Suppressor macrophage (primary cell): Measurements from ENCODE around the gene MOB3B.
A peak's percentile ranks its signal among the peaks of the same experiment; 100 is the strongest.
"Not testable (repeated sequence)": the region's sequence is repeated elsewhere in the genome, so short reads cannot be mapped to it uniquely, and the experiment has no call there.

Experiments used
- DNase-seq, 4 experiments: peaks; one replicate each; pipeline ENCODE4 v3.0.0-alpha.2; 2020 to 2022

Gene MOB3B

DNA sequence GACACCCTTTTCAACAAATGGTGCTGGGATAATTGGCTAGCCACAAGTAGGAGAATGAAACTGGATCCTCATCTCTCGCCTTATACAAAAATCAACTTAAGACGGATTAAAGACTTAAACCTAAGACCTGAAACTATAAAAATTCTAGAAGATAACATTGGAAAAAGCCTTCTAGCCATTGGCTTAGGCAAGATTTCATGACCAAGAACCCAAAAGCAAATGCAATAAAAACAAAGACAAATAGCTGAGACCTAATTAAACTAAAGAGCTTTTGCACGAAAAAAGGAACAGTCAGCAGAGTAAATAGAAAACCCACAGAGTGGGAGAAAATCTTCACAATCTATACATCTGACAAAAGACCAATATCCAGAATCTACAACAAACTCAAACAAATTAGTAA, 110.1 kb downstream of the MOB3B start:
- DNase-seq = not testable (repeated sequence)

DNA sequence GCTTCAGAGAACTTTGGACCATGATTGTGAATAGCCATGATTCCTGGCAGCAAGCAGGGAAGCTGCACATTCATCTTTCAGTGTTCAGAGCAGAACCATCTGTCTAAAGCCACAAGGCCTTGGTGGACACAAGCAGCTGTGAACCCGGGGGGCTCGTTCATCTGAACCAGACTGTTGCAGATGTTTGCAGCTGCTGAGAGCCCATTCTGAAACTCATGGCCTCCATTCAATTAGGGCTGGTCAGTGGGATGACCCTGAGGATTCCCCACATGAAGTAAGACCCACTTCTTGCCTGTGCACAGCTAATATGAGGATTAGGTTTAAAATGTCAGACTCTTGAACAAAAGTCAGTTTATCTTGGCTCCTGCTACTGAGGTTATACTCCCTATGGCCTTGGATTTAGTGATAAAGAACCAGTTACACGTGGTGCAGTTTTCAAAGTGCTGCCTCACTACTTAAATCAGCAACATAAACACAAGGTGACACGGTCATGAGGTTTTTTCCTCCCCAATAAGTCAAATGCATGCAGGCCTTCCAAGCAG, 115.3 kb downstream of the MOB3B start:
- no peak for DNase-seq

DNA sequence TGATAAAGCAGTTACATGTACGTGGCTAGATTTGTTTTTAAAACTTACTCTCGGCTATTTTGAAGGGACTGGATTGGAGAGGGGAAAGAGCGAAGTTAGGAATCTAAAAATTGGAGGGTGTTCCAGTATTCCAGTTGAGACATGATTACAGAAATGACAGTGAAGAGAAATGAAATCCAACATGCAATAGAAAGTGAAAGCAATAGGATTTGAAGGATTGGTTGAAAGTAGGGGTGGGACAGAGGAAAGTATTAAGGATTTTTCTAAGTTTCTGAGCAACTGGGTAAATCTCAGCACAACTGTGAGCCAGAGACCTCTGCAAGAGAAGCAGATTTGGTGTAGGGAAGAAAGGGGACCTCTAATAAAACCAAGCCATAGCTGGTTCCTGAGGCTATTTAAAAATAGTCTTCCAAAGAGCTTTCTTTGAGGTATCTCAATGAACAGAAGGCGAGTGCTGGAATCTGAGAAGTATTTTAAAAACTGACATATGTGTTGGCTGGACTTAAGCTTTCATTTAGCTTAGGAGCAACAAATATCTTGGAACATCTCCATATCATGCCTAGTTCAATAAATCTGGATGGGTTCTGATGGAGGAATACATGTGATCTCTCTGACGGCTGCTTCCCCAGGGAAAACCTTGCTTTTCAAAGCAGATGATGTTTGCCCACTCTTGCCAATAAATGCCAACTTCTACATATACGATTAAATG, 115.9 kb downstream of the MOB3B start:
- no peak for DNase-seq

DNA sequence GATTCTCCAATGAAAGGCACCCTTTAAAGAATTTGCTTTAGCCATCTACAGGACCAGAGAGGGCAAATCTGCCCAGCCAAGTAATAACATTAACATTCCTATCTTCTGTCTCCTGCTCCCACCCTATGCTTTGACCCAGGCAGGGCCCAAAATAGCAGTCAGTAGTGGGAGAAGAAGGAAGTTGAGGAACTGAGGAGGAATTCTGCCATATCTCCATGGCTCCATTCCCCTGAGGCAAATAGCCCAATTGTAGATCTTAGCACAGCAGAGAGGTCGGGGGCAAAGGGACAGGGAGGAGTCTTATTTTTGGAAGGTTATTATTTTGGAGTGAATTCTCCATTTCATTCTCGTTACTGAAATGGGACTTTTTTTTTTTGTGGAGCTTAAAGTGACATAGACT, 116.7 kb downstream of the MOB3B start:
- DNase-seq = no peak

DNA sequence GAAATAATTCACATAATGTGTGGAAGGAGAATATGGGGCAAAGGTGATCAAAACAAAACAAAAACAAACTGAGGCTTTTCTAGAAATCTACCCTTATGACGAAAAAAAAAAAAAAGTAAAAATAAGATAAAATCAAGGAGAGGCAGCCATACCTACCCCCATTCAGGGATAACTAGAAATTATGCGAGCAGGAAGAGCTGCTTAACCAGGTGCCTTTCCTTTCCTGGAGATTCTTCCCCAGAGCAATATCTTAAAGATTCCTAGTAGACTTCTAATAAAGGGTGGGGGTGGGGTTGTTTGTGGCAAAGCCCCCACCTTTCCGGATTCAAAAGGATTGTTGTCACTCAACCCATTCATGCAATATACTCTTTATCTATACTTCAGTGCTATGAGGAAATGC, 117.5 kb downstream of the MOB3B start:
- DNase-seq = no peak

DNA sequence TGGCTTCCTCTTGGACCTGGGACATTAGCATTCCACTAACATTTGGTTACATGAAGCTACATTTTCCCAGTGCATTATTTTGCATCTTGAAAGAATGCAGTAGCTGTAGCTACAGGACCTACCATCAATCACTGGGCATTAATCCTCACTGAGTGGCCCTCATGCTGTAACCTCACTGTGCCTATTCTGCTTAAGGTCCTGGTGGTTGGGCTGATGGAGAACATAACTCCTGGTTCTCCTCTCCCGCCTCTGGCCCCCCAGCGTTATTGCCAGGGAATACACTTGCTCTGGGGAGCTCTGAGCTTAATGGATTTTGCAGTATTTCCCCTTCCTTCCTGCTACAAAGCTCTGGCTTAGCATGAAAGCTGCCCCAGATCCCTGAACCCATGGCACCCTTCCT, 121.1 kb downstream of the MOB3B start:
- DNase-seq = no peak

DNA sequence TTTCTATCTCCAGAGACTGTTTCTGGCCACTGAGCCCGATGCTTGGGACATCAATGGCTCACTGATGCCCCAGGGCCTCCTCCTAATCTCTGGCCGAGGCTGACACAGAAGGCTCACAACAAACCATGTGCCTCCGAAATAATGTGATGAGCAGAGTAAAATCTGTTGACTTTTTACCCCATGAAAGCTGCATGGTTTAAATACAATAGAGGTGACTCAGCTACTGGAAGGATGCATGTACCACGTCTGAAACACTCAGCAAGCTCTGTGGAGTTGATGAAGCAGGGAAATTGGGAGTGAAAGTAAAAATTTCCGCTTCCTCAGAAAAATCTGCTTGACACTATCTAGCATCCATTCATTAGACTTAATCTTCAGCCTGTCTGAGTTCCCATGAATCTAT, 121.6 kb downstream of the MOB3B start:
- DNase-seq = peak in 1 of 4 experiments; percentile 6

DNA sequence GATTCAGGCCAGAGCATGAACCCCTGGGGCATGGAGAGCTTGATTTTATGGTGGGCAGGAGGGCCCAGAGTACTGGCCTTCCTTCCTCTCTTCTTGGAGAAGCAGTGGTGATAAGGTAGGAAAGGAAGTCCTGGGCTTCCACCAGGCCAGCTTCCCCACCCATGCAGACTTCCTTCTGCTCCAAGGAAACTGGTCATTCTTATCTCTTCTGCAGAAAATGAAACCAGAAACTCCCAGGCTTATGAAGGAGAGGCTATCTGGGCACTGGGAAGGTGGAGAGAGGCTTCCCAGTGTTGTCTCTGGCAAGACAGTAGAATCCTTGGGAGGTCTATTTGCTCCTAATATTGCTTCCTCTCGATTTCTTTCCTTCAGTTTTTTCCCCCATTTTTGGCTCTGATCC, 122.1 kb downstream of the MOB3B start:
- peak in 1 of 4 experiments; percentile 9 for DNase-seq

DNA sequence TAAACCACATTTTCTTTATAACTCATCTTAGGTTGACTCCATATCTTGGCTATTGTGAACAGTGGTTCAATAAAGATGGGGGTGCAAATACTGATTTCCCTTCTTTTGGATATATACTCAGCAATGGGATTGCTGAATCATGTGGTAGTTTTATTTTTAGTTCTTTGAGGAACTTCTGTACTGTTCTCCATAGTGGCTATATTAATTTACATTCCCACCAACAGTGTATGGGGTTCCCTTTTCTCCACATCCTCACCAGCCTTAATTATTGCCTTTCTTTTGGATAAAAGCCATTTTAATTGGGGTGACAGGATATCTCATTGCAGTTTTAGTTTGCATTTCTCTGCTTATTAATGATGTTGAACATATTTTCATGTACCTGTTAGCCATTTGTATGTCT, 125.0 kb downstream of the MOB3B start:
- DNase-seq = peak in 3 of 4 experiments; percentile 8 to 58 (median 49)

DNA sequence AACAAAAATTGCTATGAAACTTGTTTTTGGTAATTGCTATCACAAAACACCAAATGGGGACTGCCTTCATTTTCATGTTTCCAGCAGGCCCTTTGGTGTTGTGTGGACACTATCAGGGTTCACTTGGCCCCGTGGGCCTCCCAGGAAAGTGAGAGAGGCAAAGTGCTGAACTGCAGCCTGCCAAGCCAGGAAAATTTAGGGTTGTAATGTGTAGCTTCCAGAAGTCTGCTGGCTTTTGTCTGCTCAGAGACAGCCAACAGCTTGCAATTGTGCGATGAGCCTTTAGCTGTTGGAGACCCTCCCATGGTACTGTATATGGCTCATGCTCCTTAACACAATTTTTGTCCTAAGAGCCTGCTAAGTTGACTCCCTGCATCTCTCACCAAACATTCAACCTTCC, 127.0 kb downstream of the MOB3B start:
- no peak for DNase-seq

DNA sequence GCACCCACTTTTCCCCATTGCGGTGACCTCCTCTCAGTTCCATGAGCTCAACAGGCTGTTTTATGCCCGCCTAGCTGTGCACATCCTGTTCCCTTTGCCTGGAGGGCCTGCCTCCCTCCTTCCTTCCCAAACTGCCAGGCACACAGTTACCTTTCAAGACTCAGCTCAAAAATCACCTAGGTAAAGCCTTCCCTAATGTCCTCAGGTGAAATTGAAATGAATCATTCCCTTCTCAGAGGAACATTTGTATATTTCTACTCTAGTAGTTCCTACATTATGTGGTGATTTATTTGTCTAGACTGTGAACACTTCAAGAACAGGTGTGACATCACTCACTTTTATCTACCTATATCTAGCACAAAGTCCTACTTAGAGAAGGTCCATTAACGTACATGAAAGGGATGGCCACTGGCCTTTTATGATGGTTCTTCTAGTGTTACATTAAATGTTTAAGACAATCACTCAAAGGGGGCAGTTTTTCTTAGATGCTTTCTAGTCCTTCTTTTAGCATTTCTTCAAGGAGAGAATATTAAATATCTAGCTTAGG, 129.2 kb downstream of the MOB3B start:
- no peak for DNase-seq

DNA sequence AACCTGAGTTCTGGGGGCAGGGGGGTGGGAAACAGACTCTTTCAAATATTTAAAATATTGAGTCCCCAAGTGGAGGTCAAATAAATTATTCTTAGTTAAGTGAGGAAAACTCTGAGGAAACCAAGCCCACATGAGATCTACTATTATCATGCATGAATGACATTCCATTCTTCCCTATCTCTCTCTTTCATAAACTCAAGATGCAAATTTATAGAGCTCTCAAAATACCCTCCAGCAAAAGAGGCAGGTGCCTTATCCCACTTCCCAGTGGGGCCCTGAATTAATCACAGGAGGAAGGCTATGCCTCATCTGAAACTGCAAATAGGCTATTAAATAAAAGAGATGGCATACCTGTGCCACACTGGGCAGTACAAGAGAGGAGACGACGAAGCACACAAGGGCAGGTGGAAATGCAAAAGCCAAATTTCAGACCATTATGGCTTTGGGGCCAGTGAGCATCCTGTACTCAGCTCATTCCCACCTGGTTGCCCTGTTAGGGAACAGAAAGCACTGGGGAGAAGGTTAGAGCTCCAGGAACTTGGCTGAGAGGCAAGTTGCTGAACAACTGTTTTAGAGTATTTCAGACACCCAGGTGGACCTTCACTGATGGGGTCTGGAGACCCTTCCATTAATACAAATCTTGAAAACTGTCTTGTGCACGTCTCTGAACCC, 130.5 kb downstream of the MOB3B start:
- no peak for DNase-seq

DNA sequence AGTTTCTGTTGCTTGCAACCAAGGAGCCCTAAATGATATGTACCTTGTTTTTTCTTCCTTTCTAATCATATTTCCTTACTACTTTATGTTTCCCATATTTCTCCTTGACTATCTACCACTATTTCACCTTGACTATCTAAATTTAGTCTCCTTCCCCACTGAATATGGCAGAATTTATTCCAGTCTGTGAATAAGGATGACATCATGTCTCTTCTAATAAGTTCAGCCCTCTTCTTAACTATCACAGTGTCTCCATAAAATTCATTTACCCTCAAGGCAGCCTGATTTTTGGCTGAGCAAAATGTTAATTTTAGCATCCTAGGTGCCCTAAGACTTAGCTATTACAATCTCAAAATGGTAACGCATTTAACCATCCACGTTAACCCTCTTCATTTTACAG, 133.1 kb downstream of the MOB3B start:
- DNase-seq = no peak

DNA sequence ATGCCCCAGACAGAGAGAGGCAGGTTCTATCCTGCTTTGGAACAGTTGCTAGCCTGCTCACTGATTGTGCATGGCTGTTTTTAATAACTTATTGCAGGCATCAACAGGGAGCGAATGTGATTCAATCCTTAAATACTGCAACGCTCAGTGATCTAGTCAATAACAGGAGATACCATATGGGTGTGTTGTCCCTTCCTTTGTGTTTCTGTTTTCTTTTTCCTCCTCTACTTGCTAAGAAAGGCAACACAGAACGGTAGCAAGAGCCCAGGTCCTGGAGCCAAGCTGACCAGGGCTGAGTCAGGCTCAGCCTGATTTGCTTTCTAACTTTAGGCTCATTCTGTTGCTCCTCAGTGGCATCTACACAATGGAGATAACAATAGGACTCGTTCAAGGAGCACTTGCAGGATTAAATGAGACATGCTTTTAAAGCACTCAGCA, 134.1 kb downstream of the MOB3B start:
- DNase-seq = no peak

DNA sequence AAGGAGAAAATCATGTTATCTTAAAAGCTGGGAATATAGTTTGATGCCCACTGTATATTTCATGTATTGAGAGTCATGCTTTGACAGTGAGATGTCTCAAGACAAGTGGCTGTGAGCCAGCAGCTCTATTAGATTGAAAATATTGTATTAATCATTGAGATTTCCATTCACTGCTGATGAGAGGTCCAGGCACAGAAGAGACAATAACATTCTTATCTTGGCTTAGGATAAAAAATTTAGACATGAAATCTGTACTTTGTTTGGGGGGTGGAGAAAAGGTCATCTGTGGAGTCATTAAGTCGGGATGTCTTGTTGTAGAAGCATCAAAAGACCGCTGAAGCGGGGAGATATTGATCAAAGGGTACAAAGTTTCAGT, 134.8 kb downstream of the MOB3B start:
- DNase-seq = no peak

DNA sequence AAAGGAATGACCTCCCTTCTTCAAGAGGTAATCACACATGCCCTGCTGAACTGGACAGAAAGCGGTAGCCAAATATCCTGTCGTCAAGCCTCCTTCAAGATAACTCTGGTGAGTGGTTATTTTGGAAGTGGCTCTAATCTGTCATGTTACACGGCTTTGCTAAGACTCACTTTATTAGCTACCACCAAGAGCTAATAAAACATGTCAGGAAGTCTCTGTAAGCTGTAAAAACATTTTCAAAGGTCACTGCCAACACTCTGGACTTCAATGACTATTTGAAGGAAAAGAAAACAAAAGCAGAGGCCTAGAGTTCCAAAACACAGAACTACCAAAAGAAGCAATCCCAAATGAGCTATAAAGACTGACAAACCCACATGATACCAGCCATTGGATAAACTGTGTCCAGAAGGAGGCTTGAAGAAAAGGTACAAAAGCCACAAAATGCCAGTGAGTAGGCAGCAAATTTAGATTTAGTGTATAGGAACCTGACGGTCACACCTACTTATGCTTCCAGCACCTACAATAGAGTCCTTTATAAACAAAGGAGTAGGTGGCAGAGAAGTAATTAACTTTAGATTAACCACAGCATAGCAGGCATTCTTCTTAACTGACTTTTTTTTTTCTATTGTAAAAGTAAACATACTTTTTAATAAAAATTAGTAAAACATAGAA, 135.3 kb downstream of the MOB3B start:
- no peak for DNase-seq

DNA sequence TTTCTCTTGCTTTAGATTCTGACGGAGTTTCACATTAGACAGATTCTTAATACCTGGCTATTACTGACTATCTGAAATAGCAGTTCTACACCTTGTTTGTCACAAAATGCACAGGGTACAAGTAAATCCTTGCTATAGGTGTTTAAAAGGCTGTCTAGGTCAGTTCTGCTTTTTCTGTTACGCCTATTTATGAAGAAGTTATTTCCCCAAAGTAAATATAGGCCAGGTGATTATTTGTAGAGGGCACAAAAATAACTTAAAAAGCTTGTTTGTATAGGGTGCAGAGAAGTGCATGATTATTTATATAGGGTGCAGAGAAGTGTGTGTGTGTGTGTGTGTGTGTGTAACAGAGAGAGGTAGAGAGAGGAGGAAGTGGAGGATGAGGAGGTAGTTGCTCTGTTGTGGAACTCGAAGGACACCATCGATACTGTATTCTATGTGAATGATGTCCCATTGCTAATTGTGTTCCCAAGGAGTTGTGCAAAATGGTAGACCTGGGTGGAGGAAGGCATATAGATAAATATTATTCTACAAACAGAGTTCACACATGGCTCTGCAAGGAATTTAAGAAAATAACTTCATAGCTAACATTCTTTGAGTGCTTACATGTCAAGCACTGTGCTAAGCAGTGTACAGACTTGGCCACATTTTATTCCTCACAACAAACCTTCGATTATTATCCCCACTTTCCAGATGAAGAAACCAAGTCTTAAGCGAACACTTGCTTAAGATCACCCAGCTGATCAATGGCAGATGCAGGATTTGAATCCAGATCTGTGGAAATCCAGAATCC, 136.4 kb downstream of the MOB3B start:
- no peak for DNase-seq

DNA sequence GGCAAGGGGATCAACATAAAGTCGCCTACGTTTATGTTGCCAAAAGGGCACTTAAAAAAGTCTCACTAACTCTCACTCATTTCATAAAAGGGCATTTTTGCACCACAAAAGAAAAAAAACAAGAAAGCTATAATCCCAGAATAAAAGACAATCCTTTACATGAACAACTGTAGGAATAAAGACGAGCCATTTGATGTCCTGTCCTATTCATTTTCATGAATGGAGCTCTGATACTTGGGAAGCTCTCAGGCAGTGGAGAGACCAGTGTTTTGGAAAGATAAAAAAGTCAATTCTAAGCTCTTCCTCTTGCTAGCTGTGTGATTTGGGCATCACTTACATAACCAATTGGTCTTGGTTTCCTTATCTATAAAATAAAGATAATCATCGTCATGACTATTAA, 137.2 kb downstream of the MOB3B start:
- DNase-seq = no peak

DNA sequence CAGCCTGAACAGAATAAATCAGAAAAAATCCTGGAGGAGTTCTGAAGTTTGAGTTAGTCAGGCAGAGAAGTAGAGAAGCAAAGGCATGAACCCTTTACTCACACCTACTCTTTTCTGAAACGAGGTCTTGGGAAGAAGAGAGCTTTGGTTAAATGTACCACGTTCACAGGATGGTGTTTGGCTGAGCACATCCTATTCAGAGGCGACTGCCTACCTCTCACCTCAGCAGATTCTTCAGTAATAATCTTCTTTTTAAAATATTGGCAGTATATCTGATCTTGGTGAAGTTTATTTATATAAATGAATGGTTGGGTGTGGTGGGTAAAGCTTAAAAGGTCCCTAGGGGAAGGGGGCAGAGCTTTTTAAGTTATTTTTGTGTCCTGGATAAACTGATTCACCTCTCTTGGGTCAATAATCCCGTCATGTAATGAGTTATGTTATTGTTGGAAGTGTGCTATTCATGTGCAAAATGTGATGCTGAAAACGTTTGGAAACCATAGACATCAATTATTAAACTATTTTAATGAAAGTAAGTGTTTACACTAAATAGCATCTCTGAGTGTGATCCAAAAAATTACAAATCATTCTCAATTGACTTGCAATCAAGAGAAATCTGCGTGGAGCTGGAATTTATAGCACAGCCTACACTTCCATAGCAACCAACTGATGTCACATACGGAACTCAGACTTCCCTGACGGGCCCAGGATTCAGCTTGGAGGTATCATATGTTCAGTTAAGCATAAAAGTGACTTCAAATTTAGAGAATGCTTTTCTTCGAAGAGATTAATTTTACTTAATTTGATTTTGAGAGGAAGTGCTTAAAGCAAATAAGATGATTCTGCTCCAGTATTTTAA, 138.3 kb downstream of the MOB3B start:
- no peak for DNase-seq

DNA sequence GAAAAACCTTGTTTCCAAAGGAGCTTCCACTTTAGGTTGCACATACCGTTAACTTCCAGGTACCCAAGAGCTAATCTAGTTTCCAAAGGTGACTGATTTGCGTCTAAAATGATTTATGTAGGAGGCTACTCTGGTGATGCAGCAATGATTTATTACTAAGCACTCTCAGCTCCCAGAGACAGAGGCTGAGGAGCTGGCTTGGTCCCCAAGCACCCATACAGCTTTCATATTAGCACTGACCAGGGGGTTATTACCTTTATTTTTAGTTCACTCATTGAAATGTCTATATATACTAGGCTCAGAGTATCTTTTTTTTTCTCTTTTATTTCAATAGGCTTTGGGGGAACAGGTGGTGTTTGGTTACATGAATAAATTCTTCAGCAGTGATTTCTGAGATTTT, 141.5 kb downstream of the MOB3B start:
- no peak for DNase-seq

DNA sequence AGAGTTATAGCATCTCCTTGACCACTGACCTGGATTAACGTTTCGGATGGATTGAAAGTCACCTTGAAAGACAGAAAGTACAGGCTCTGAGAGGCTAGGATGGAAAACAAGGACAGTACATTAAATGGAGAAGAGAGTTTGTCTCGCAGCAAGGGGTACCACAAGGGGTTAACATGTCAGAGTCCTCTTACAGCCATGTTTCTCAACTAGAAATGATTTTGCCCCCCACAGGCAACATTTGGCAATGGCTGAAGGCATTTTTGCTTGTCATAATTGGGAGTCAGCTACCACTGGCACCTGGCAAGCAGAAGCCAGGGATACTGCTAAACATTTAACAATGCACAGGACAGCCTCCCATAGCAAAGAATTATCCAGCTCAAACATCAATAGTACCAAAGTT, 141.9 kb downstream of the MOB3B start:
- no peak for DNase-seq
